ENCODE measurements around the gene CLEC12A. TPM values are rescaled to one million over a fixed set of nuclear protein-coding genes. Genes with fewer than 3 reads are reported as not detected.
"Not testable (repeated sequence)": the region's sequence is repeated elsewhere in the genome, so short reads cannot be mapped to it uniquely, and the experiment has no call there.

CLEC12A gene
- total RNA-seq, 3 donors from 2014 or later: 0.41 to 2.6 (median 0.89) TPM

- intact Hi-C loops (cut with DNase I, micrococcal nuclease): no loop called here
- no peak for DNase-seq
- no peaks in the 10 kb centered on the region for H3K9me3 ChIP-seq
- no peaks in the 10 kb centered on the region for H3K36me3 ChIP-seq (ENCODE audit: low read depth)
- H3K4me1 ChIP-seq (ENCODE audit: low read depth): no peaks in the 10 kb centered on the region
- H3K4me3 ChIP-seq: no peak overlapping the region
- no peak for TF ChIP-seq CTCF (IDR thresholded peaks at IDR 0.05)
- no peak for ATAC-seq
Observed at GRCh38 chr12:10015450-10015849, 44.2 kb downstream of the CLEC12A start.

GRCh38 chr12:10016881-10017280 lies 45.7 kb downstream of the CLEC12A start:
- no peaks in the 10 kb centered on the region for H3K36me3 ChIP-seq (ENCODE audit: low read depth)
- DNase-seq (no peak), ATAC-seq (no peak)
- TF ChIP-seq CTCF (IDR thresholded peaks at IDR 0.05): no peak
- H3K9me3 ChIP-seq: no peaks in the 10 kb centered on the region
- H3K4me3 ChIP-seq: no peak overlapping the region
- no peaks in the 10 kb centered on the region for H3K4me1 ChIP-seq (ENCODE audit: low read depth)
- intact Hi-C loops (cut with DNase I, micrococcal nuclease): no loop called here

- no peak for TF ChIP-seq CTCF (IDR thresholded peaks at IDR 0.05)
- intact Hi-C loops (cut with DNase I, micrococcal nuclease): no loop called here
- Histone ChIP-seq H3K9me3 (no peaks in the 10 kb centered on the region), H3K4me3 (no peak overlapping the region), H3K36me3 (ENCODE audit: low read depth) (no peaks in the 10 kb centered on the region), H3K4me1 (ENCODE audit: low read depth) (no peaks in the 10 kb centered on the region)
- DNase-seq (no peak), ATAC-seq (no peak)
Observed at GRCh38 chr12:10018386-10018785, 47.2 kb downstream of the CLEC12A start.

GRCh38 chr12:10021342-10021741 lies 50.1 kb downstream of the CLEC12A start:
- intact Hi-C loops (cut with DNase I, micrococcal nuclease): no loop called here

GRCh38 chr12:10025236-10025635 lies 54.0 kb downstream of the CLEC12A start:
- Histone ChIP-seq H3K9me3 (no peaks in the 10 kb centered on the region), H3K4me3 (no peak overlapping the region), H3K36me3 (ENCODE audit: low read depth) (no peaks in the 10 kb centered on the region), H3K4me1 (ENCODE audit: low read depth) (no peaks in the 10 kb centered on the region)
- ATAC-seq (no peak), DNase-seq (no peak)
- no peak for TF ChIP-seq CTCF (IDR thresholded peaks at IDR 0.05)
- intact Hi-C loops (cut with DNase I, micrococcal nuclease): no loop called here

More at GRCh38 chr12:10021342-10021741, 50.1 kb downstream of the CLEC12A start:
- ATAC-seq: no peak
- no peaks in the 10 kb centered on the region for H3K9me3 ChIP-seq
- no peak for DNase-seq
- TF ChIP-seq CTCF (IDR thresholded peaks at IDR 0.05): no peak
- no peak overlapping the region for H3K4me3 ChIP-seq
- H3K4me1 ChIP-seq (ENCODE audit: low read depth): no peaks in the 10 kb centered on the region
- H3K36me3 ChIP-seq (ENCODE audit: low read depth): no peaks in the 10 kb centered on the region

- DNase-seq; H3K4me3 ChIP-seq; intact Hi-C loops (cut with DNase I, micrococcal nuclease); H3K9me3 ChIP-seq; ATAC-seq; H3K4me1 ChIP-seq (ENCODE audit: low read depth); H3K36me3 ChIP-seq (ENCODE audit: low read depth): not testable (repeated sequence)
Observed at GRCh38 chr12:10026666-10027065, 55.5 kb downstream of the CLEC12A start.

Data from mucosa of descending colon (tissue), 3 donors.